DND-41 (cell line): Measurements from ENCODE around the gene PIP4K2A.
A peak's percentile ranks its signal among the peaks of the same experiment; 100 is the strongest.

Source experiments
- ATAC-seq: fragments of 200-7000 bp; cut with Tn5 transposase; 3 replicates; pipeline ENCODE4 v1.9.1; 2021; ENCODE audit warnings: low read depth; ENCODE audit not compliant: insufficient read depth
- DNase-seq: peaks from one replicate; pipeline ENCODE4 v3.0.0-alpha.2; 2020
- H2AFZ ChIP-seq: 2 replicates; pipeline ENCODE4 v1.6.0; 2012; ENCODE audit warnings: low read depth, low read length
- H3K27ac ChIP-seq: 2 replicates; pipeline ENCODE4 v1.5.1; 2012; ENCODE audit warnings: low read length, inconsistent platforms
- H3K27me3 ChIP-seq: fragments of 200-600 bp; sonication (generic); 2 replicates; pipeline ENCODE4 v1.6.0; 2012; ENCODE audit warnings: low read length, mild to moderate bottlenecking, inconsistent platforms; ENCODE audit not compliant: insufficient read depth, poor library complexity
- H3K36me3 ChIP-seq: 2 replicates; pipeline ENCODE4 v1.5.1; 2012; ENCODE audit warnings: low read length, inconsistent platforms; ENCODE audit not compliant: insufficient read depth
- H3K4me1 ChIP-seq: 2 replicates; pipeline ENCODE4 v1.5.1; 2012; ENCODE audit warnings: mild to moderate bottlenecking, low read length; ENCODE audit not compliant: insufficient read depth
- H3K4me2 ChIP-seq: 2 replicates; pipeline ENCODE4 v1.6.0; 2012; ENCODE audit warnings: mild to moderate bottlenecking, moderate library complexity, low read length, inconsistent platforms; ENCODE audit not compliant: insufficient read depth
- H3K4me3 ChIP-seq, 2 experiments: fragments of 200-600 bp in 1 of 2; shearing (Covaris generic) in 1 of 2; 2 replicates each; pipeline ENCODE4 v1.5.1; 2012 to 2016; ENCODE audit warnings: inconsistent platforms in 2 of 2, low read length in 2 of 2, mild to moderate bottlenecking in 2 of 2, low read depth in 1 of 2, moderate library complexity in 1 of 2
- H3K79me2 ChIP-seq: 2 replicates; pipeline ENCODE4 v1.6.0; 2012; ENCODE audit warnings: low read length, inconsistent platforms; ENCODE audit not compliant: insufficient read depth
- H3K9ac ChIP-seq: 2 replicates; pipeline ENCODE4 v1.6.0; 2012; ENCODE audit warnings: low read depth, mild to moderate bottlenecking, inconsistent platforms, low read length, moderate library complexity
- H3K9me3 ChIP-seq: 2 replicates; pipeline ENCODE4 v1.5.1; 2012; ENCODE audit warnings: low read length, moderate library complexity, mild to moderate bottlenecking, inconsistent platforms; ENCODE audit not compliant: insufficient read depth, severe bottlenecking
- H4K20me1 ChIP-seq: 2 replicates; pipeline ENCODE4 v1.6.0; 2012; ENCODE audit warnings: low read length; ENCODE audit not compliant: insufficient read depth
- EZH2 ChIP-seq: IDR thresholded peaks from 3 replicates; pipeline ENCODE4 v1.6.1; 2012; ENCODE audit warnings: borderline replicate concordance, low read depth, mild to moderate bottlenecking, moderate library complexity, low read length, inconsistent platforms; ENCODE audit not compliant: severe bottlenecking
- TF ChIP-seq, protein P1 (sequence below): IDR thresholded peaks from 2 replicates; pipeline ENCODE4 v1.5.1; 2012; ENCODE audit warnings: borderline replicate concordance, low read length, moderate library complexity, mild to moderate bottlenecking; ENCODE audit not compliant: poor library complexity, severe bottlenecking; ENCODE audit errors: extremely low read depth

The PIP4K2A gene

DNA sequence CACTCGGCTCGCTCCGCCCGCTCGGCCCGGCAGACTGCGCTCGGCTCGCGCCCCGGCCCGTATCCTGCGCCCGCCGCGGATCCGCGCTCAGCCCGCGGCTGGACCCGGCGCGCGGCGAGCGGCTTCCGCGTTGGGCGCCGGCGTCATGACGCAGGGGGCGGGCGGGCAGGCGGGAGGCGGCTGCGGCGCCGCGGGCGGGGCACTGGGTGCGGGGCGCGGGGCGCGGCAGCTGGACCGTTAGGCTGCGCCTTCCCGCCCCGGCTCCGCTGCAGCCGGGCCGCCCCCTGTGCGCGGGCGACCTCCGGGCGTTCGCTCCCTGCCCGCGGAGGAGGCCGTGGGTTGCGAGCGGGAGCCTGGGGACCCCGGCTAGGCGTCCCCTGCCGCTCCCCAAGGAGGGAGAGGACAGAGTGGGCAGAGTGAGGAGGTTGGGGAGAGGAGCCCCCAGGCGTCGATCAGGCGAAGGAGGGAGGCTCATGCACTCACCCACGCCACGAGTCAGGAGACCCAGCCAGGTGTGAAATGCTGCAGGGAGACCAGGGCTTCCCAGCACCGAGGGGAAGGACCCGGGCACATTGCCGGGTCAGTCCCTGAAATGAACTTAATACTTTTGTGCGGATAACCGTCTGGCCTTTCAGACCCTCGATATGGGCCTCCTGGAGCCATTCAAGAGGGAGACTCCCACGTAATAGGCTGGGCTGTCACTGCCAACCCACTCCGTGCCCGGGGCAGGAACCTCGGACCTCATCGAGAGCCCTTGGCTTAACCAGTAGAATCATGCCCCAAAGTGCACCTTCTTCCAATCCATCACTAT lies at the start of gene PIP4K2A:
Gene PIP4K2A (minus strand): TSS at position 100 of the 811 bp plus-strand sequence. CDS start 252 bp downstream, outside the sequence.
- Histone ChIP-seq H3K4me1 (peaks cover 37% of the 10 kb centered on the region), H3K27ac (peak within 1 kb of the TSS; percentile 82), H3K4me3 (peak within 1 kb of the TSS; percentile 62 to 93), H2AFZ (peak within 1 kb of the TSS; percentile 90), H3K9me3 (no peaks in the 10 kb centered on the region), H3K4me2 (peak within 1 kb of the TSS; percentile 79), H3K27me3 (no peaks in the 10 kb centered on the region), H4K20me1 (peaks cover 27% of the 10 kb centered on the region), H3K79me2 (peaks cover 44% of the 10 kb centered on the region), H3K9ac (peak within 1 kb of the TSS; percentile 65), H3K36me3 (no peaks in the 10 kb centered on the region; the same call in 1 of the 2 replicates)
- peak; percentile 74 for DNase-seq
- TF ChIP-seq EZH2 = no peak
- TF ChIP-seq, protein P1, sequence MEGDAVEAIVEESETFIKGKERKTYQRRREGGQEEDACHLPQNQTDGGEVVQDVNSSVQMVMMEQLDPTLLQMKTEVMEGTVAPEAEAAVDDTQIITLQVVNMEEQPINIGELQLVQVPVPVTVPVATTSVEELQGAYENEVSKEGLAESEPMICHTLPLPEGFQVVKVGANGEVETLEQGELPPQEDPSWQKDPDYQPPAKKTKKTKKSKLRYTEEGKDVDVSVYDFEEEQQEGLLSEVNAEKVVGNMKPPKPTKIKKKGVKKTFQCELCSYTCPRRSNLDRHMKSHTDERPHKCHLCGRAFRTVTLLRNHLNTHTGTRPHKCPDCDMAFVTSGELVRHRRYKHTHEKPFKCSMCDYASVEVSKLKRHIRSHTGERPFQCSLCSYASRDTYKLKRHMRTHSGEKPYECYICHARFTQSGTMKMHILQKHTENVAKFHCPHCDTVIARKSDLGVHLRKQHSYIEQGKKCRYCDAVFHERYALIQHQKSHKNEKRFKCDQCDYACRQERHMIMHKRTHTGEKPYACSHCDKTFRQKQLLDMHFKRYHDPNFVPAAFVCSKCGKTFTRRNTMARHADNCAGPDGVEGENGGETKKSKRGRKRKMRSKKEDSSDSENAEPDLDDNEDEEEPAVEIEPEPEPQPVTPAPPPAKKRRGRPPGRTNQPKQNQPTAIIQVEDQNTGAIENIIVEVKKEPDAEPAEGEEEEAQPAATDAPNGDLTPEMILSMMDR = no peak
- peak; percentile 73 for ATAC-seq

DNA sequence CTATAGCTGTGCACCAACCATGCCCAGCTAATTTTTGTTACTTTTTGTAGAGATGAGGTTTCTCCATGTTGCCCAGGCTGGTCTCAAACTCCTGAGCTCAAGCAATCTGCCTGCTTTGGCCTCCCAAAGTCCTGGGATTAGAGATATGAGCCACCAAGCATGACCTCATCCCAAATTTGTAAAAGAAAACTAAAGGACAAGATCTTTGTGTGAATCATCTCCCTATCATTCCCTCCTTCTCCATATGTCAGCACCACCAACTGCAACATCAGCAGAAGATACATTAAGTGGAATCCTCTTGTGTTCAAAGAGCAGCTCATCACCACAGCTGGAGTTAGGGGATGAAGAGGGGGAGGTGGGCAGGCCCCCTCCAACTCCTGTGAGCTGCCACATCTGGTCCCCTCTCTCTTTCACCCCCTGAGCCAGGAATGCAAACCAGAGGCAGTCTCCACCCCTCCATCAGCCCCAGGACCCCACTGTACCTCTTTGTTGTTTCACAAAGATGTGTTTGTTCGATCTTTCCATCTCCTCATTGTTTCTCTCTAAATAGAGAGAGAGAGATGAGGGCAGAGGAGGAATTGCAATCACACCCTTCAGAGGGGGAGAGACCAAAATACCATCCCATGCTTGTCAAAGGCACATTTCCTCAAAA lies 47.3 kb upstream of the PIP4K2A start:
- no peak for ATAC-seq
- H3K36me3 ChIP-seq = no peaks in the 10 kb centered on the region
- no peaks in the 10 kb centered on the region for H3K9me3 ChIP-seq
- DNase-seq = no peak
- H3K79me2 ChIP-seq = no peaks in the 10 kb centered on the region
- no peaks in the 10 kb centered on the region for H3K4me1 ChIP-seq
- H3K4me3 ChIP-seq = no peak overlapping the region
- H3K4me2 ChIP-seq = no peak overlapping the region
- no peak overlapping the region for H3K27ac ChIP-seq
- no peaks in the 10 kb centered on the region for H4K20me1 ChIP-seq
- H2AFZ ChIP-seq = no peak overlapping the region
- H3K9ac ChIP-seq = no peak overlapping the region
- TF ChIP-seq, protein P1 = no peak
- no peak for TF ChIP-seq EZH2
- peaks cover 4% of the 10 kb centered on the region for H3K27me3 ChIP-seq

DNA sequence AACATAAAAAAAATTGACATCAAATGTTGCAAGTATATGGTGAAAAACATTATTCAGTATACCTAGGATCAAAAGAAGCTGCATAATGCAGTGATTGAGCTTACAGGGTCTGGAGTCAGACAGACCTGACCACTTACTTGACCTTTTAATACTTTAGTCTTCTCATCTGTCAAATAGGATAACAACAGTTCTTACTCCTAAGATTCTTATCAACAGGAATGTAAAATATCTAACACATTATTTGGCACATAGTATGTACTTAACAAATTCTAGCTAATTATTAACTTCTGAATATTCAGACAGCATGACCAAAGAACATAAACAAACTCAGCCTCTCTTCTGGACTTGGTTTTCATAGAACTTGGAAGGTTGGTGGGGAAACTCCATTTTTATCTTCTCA lies 45.6 kb upstream of the PIP4K2A start:
- Histone ChIP-seq H2AFZ (no peak overlapping the region), H3K4me1 (no peaks in the 10 kb centered on the region), H3K27ac (no peak overlapping the region), H3K79me2 (no peaks in the 10 kb centered on the region), H3K36me3 (no peaks in the 10 kb centered on the region), H3K9me3 (no peaks in the 10 kb centered on the region), H3K9ac (no peak overlapping the region), H3K4me2 (no peak overlapping the region), H4K20me1 (no peaks in the 10 kb centered on the region), H3K27me3 (peaks cover 4% of the 10 kb centered on the region), H3K4me3 (no peak overlapping the region)
- DNase-seq = no peak
- TF ChIP-seq, protein P1 = no peak
- TF ChIP-seq EZH2 = no peak
- ATAC-seq = no peak
